ENCODE results near the gene ZNF787.

ZNF787 gene

DNA sequence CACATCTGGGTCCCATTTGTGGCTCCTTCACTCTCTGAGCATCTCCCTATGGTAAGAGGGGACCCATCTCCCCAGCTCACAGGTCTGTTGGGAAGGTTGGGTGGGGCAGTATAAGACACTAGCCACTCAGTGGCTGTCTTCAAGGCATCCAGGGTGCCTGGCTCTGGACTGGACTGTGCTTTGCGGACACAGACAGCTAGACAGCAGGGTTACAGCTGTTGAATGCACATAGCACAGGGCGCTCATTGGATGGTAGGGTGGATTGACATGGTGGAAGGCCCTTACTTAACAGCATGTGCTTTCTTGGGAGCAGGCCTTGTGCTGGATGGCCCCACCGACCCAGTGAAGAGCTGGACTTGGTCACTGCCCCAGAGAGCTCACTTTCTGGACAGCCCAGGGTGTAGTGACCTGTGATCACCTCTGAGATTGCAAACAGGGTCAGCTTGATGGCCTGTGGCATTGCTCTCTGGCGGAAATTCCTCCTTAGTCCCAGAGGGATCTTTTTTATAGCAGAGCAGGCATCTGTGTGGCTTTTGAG is 21.9 kb upstream of the ZNF787 start:
- no peak for DNase-seq (ENCODE audit: low spot score)

DNA sequence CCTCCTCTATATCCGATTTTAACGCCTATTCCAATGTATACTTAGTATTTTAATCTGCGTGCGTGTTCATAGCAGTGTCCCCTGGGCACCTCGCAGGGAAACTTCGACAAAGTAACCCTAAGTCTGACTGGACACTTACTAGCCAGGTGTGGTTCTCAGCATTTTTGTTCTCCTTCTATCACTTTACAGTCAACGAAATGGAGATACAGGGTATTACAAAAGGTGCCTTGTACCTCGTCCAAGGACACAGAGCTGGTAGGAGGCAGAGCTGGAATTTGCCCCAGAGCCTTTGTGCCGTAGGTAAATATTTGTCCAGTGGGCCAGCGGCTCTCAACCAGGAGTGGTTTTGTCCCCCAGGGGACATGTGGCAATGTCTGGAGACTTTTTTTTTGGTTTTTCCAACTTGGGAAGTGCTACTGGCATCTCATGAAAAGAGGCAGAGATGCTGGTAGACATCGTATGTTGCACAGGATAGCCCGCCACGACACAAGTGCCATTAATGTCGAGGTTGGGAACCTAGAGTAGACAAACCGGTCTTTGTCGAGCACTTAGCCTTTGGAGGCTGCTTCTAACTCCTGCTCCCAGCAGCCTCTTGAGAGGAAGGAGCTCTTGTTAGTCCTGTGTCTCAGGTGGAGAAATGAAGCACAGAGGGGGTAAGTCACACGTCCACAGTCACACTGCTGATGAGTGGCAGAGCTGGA is 21.1 kb upstream of the ZNF787 start:
- DNase-seq (ENCODE audit: low spot score), result no peak

DNA sequence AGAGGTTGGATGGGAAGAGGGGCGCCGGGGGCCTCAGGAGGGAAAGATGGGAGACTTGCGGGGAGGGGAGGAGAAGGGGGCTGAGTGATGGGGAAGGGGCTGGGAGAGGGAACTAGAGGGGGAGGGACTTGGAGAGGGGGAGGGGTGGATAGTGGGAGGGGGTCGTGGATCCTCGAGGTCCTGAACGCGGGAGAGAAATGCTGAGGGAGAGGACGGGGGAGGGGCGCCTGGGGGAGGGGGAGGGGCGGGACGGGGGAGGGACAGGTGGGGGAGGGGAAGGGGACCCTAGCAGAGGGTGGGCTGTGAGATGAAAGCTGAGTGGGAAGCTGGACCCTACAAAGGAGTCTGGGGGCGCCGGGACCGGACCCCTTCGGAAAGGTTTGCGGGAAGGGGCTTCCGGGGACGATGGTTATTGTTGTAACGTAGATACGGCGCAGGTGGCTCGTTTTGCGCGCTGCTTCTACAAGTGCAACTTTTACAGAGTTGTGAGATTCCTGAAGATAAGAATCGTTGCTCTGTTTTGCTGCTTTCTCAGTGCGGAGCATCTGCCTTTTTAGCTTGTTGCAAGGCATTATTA is 20.4 kb upstream of the ZNF787 start:
- DNase-seq (ENCODE audit: low spot score), result no peak

DNA sequence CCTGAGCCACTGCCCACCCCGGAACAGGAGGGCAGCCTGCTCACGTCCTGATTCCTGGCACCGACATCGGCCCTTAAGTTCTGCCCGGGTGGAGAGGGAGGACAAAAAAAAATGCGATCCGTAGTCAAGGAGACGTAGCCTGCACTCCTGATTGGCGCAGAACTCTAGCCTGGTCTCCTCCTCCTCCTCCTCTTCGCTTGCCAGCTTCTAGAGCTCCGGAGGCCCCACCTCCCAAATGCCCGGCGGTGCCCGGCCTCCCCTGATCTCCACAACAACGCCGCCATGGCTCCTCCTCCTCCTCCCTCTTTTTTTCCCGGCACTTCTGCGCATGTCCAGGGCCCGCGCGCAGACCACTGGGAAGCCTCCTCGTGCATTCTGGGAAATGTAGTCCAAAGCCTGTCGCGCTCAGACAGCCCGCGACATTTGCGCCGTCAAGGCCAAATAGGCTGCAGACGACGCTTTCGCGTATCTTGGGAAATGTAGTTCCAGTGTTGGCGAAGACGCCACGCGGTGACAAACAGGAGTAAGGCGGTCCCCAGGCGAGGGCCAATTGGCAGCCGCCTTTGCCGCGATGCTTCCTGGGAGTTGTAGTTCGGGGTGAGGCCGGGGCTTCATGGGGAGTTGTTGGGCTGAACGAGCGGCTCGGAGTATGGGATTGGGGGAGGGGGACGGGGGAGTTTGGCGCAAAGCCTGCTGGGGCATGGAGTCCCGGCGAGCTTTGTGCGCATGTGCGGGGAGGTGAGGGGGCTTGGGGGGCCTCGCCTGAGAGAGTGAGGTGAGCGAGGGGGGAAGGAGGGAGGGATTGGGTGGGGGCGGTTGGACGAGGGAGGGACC is 19.7 kb upstream of the ZNF787 start, which contains the start of gene ZNF444:
Gene ZNF444, plus strand, starts transcription at position 705 of the 834 bp plus-strand sequence. CDS start 5,625 bp downstream, outside the sequence.
- DNase-seq (ENCODE audit: low spot score), result peak; percentile 99

DNA sequence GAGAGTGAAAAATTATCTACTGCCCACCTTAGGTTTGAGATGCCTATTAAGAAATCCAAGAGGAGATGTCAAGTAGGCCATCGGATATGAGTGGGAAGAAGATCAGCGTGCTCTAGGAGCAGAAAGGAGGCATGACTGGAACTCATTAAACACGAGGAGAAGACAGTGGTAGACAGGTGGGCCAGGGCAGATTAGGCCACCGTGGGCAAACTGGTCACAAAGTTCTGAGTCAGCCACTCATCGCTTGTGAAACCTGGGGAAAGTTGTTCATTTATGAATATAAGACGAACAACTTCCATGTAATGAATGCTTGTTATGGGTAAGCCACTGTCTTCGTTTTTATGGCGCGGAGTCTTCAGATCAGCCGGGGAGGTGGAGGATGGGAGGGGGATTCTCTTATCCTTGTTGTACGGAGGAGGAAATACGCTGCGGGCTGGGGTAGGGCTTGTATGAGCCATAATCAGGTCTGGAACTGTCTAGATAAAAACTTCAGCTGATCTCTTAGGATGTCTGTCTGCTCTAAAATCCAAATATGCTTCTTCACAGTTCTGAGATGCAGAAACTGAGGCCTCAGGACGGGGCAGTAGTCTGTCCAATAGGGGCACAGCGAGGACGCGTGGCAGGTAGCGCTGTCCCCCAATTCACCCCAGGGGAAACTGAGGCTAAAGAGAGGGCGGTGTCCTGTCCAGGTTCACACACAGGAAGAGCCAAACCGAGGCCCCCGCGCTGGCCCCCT is 18.9 kb upstream of the ZNF787 start:
- DNase-seq (ENCODE audit: low spot score), result no peak

DNA sequence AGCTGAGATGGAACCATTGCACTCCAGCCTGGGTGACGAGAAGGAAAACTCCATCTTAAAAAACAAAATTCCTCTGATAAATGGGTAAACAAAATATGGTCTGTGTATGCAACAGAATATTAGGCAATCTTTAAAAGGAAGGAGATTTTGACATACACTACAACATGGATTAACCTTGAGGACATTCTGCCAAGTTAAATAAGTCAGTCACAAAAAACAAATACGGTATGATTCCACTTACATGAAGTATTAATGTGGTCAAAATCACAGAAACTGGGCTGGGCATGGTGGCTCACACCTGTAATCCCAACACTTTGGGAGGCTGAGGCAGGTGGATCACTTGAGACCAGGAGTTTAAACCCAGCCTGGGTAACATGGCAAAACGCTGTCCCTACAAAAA is 17.0 kb upstream of the ZNF787 start:
- no peak for DNase-seq (ENCODE audit: low spot score)

DNA sequence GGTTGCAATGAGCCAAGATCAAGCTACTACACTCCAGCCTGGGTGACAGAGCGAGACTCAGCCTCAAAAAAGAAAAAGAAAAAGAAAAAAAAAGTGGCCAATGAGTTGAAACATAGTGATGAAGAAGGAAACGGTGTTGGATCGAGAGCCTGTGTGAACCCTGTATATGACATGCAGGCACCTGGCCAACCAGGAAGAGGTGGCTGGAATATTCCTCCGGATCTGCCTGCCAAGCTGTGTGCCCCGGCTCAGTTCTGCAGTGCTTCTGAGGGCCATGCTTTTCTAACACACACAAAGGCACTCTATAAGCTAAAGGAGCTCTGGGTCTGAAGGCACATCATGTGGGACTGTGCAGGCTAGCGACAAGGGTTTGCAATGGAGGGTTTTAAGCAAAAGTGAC is 16.3 kb upstream of the ZNF787 start:
- DNase-seq (ENCODE audit: low spot score), result no peak

DNA sequence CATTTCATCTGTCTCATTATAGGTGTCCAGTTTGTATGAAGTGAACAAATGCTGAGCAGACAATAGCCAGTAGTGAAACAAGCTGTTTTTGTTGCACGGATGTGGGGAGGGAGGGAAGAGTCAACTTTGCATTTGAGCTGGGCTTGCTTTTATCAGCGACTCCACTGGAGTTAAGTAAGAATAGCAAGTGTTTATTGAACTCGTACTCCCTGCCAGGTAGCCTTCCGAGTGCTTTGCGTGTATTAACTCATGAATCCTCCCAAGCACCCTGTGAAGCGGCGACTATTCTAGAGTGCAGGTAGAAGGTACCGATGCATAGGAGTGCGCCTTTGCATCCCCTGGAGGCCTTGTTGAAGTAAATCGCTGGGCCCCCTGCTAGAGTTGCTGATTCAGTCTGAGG is 15.3 kb upstream of the ZNF787 start:
- DNase-seq (ENCODE audit: low spot score), result no peak

DNA sequence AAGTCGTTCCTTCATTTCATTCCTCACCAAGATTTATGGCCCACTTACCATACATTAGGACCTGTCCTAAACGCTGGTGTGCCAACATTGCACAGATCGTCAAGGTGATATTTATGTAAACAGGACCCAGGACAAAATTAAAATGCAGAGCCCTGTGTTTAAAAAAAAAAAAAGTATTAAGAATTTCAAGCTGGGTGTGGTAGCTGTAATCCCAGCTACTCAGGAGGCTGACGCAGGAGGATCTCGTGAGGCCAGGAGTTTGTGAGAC is 13.5 kb upstream of the ZNF787 start:
- DNase-seq (ENCODE audit: low spot score), result no peak

DNA sequence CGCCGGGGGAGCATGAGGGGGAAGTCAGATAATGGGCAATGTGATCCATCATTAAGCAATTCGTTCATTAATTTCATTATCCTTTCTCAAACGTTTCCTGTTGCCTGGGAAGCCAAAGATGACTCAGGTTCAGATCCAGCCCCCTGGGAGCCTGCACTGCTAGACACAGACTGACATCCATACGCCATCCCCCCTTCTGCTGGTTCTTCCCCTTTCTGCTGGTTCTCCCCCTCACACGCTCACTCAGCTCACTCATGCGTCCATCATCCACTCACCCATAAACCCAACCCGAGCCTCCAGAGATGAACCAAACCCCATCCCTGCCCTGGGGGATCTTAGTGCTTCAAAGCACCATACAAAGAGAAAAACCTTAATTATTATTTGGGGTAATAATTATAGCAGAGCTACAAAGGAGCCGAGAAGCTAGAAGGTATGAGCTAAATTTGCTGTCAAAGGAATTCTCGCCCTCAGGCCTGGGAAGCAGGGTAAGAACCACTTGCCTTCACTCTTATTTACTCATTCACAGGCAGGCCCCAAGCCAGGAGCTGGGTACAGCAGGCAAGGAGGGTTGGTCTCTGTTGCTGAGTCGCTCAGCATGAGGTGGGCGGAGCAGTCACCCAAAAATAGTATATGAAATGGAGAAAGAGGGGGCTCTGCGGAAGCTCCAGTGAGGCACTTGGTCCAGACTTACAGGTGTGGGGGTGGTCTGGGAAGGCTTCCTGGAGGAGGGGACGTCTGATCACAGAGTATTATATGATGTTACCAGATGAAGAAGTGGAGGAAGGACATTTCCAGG is 13.0 kb upstream of the ZNF787 start:
- no peak for DNase-seq (ENCODE audit: low spot score)

DNA sequence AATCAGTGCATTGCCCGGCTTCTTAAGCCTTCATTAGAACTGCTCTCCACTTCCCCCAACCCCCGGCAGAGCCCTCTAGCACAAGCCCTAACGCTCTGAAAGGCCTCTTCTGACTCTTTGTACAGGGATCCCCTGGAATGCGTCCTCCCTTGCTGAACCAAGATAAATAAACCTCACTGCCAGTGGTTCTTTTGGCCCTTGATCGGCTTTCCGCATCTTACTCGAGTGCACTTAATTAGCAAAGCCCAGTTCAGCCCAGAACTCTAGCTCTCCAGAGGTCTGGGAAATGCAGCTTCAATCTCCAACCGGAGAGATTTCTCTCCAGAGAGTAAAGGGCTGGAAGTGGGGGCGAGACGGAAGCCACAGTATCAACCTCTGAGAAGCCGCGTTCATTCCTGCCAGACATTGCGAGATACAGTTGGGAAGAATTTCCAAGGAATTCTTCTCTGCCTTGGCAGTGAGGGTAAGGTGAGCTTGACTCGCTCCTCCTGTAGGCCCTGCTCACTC is 11.3 kb upstream of the ZNF787 start:
- DNase-seq (ENCODE audit: low spot score), result no peak

DNA sequence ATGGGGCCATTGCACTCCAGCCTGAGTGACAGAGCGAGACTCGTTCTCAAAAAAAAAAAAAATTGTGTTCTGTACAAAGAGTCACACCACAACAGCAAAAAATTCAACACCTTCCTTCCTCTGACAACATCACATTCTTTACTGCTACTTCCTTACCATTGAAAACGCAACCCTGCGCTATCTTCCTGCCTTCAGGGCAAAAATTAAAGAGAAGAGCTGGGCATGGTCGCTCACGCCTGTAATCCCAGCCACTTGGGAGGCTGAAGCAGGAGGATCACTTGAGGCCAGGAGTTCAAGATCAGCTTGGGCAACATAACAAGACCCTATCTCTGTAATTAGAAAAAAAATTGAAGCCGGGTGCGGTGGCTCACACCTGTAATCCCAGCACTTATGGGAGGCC is 10.6 kb upstream of the ZNF787 start:
- DNase-seq (ENCODE audit: low spot score), result no peak

DNA sequence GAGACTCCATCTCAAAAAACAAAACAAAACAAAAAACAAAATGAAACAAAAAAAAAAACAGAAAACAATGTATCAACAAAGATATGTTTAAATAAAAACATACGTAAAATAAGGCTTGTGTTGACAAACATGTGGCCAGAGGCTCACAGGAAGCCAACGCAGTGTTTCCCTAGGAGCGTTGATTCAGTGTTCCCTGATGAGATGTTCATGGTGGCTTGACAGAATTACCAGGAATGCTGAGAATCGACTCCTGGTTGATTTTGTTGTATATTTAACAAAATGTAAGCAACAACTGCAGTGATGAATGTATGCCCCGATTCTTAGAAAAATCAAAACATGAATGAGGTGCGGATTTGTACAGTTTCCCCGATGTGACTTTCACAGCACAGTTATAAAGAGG is 8.9 kb upstream of the ZNF787 start:
- no peak for DNase-seq (ENCODE audit: low spot score)

DNA sequence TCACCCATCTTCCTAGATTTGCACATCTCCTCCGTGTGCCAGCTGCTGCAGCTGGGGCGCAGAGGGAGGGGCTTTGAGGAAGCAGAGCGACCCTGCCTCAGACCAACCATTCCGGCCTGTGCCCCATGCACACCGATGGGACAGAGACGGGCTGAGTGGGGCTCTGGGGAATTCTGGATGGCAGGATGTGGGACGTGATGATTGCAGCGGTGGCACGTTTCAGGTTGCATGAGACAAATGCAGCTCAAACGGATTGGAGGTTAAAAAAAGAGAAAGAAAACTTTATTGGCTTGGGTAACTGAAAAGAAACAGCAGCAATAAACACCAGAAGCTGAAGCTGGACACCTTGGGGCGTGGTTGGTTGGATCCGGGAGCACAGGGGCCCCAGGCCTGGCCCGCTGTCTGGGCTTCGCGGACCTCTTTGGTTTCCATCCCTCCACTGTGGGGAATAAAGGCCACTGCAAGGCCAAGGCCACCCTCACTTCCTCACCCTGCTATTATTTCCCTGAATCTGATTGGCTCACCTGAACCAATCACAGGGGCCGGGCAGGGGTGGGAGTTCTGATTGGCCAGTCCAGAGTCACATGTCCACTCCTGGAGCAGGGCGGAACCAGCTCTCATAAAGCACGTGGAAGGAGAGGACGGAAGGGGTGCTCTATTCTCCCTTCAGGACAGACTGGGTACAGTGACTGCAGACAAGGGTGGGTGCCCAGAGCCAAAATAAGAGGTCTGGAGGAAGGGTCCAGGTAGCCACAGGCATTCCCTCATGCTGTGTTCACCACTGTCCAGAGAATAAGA is 6.1 kb upstream of the ZNF787 start:
- DNase-seq (ENCODE audit: low spot score), result no peak

DNA sequence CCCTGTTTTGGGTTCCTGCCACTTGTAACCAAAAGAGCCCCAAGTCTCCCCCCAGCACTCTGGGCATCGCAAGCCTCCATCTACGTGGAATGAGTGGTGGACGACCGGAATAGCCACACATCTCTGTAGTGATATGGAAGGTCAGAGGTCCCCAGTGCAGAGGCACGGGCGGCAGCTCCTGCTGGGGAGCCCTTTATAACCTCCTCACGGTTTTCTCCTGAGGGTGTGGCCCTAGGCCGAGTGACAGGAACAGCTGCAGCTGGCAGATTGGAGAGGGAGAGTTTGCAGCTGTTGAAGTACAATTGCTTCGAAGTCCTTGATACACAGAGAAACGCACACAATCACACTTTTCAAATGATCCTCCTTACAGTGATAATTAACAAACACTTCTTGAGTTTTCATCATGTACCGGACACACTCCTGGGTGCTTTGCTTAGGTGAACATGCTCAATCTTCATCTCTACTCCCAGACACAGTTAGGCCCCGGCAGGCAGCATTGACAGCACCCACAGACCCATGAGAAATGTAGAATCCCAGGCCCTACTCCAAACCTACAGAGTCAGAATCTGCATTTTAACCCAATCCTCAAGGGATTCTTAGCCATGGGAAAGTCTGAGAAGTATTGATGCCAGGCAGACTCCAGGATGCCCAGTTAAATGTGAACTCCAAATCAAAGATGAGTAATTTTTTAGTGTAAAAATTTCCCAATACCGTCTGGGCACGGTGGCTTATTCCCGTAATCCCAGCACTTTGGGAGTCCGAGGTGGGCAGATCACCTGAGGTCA is 4.9 kb upstream of the ZNF787 start:
- no peak for DNase-seq (ENCODE audit: low spot score)

DNA sequence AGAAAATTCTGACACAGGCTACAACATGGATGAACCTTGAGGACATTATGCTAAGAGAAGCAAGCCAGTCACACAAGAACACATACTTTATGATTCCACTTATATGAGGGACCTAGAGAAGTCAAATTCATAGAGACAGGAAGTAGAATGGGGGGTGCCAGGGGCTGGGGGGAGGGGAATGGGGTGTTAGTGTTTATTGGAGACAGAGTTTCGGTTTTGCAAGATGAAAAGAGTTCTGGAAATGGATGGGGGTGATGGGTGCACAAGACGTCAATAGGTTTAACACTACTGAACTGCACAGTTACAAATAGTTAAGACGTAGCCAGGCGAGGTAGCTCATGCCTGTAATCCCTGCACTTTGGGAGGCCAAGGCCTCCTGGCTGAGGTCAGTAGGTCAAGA is 3.5 kb upstream of the ZNF787 start:
- DNase-seq (ENCODE audit: low spot score), result no peak

DNA sequence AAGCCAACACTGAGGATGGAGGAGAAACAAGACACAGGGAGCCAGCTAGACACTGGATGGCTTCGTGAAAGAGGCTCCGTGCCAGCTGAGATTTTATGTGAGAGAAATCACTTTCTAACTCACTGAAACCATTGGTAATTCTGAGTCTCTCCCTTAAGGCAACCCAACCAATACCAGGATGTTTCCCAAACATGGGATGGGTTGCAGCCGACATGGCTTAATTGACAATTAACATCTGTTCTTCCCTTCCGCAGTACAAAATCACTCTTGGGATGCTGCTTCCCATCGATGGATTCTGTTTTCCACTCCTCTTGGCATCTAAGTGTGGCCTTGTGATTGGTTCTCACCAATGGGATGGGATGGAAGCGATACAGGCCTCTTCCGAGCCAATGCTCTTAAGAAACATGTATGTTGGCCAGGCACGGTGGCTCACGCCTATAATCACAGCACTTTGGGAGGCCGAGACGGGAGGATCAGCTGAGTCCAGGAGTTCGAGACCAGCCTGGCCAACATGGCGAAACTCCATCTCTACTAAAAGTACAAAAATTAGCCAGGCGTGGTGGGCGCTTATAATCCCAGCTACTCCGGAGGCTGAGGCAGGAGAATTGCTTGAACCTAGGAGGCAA is 2.3 kb upstream of the ZNF787 start:
- DNase-seq (ENCODE audit: low spot score), result no peak

DNA sequence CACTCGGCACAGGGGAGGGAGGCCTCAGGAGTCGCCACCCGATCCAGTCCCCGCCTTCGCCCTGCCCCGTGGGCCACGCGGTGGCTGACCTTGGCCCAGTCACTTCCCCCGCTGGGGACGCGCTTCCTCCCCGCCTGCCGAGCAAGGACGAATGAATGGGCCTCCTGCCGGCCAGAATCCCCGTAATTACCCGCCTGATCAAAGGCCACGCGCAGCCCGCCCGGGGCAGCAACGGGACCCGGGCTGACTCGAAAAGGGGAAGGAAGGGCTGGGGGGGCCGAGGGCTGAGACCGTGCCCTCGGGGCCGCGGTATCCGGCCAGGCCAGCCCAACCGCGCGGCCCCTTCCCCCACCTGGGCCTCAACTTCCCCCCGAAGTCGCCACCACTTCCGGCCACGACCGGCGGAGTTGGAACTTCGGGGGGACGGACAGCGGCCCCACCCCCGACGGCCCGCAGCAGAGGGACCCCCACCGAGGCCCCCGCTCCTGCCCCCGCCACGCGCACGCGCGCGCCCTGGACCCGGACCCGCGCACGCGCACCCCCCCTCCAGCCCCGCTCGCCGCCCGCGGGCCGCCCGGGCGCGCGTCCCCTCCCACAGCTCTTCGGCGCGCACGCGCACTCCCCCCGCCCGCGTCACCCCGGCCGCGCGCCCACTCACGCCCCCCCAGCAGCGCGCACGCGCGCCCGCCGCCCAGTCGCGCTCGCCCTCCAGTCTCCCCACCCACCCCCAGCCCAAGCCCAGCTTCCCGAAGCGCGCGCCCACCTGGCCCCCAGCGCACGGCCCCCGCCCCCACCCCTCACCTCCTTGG is 520 bp downstream of the ZNF787 start:
- DNase-seq (ENCODE audit: low spot score), result peak; percentile 76

DNA sequence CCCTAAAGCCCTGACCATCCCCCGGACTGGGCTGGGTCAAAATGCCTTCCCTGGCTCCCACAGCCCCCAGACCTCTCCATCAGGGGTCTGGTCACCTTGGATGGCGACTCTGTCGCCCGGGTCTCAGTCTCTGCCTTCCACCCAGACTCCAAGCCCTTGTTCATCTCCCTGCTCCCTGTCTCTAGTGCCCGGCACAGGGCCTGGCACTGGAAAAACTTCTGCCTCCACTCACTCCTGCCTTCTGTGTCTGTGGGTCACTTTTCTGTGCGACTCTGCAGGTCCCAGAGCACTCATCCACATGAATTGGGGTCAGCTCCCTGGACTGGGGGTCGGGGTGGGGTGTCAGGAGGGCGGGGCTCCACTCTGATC is 1.1 kb downstream of the ZNF787 start:
- DNase-seq (ENCODE audit: low spot score), result no peak
